HepG2 (cell line): Measurements from ENCODE around the gene PPOX. TPM values are rescaled to one million over a fixed set of nuclear protein-coding genes. Genes with fewer than 3 reads are reported as not detected.

Source experiments
- ATF4 ChIP-seq, 2 experiments: fragments of 450-650 bp in 1 of 2; sonication (generic) in 1 of 2; formaldehyde crosslinking; IDR thresholded peaks; 2 replicates each; pipeline versions ENCODE4 v1.5.0 to v1.8.0; 2020 to 2022; ENCODE audit warnings: mild to moderate bottlenecking in 1 of 2, missing genetic modification reagents in 1 of 2
- ESRRA ChIP-seq: sonication (generic); formaldehyde crosslinking; IDR thresholded peaks from 2 replicates; pipeline ENCODE4 v1.5.1; 2020; ENCODE audit warnings: mild to moderate bottlenecking, low read depth, missing genetic modification reagents
- ETV6 ChIP-seq: sonication (generic); formaldehyde crosslinking; conservative IDR thresholded peaks from 2 replicates; pipeline ENCODE4 v1.4.0; 2020; ENCODE audit warnings: missing genetic modification reagents
- FLYWCH1 ChIP-seq: sonication (generic); formaldehyde crosslinking; IDR thresholded peaks from 2 replicates; pipeline ENCODE4 v1.8.1; 2023; ENCODE audit warnings: mild to moderate bottlenecking, missing genetic modification reagents
- IRF2 ChIP-seq: IDR thresholded peaks from 2 replicates; pipeline ENCODE4 v1.6.1; 2018; ENCODE audit warnings: missing genetic modification reagents, missing compliant biosample characterization
- NFKBIZ ChIP-seq: IDR thresholded peaks from 2 replicates; pipeline ENCODE4 v1.6.1; 2018; ENCODE audit warnings: missing genetic modification reagents, missing compliant biosample characterization
- NONO ChIP-seq, 2 experiments: fragments of 450-650 bp in 1 of 2; sonication (generic) in 1 of 2; formaldehyde crosslinking in 1 of 2; IDR thresholded peaks in 1 of 2; conservative IDR thresholded peaks in 1 of 2; 2 replicates each; pipeline versions ENCODE4 v1.6.1 to v1.8.0; 2017 to 2022; ENCODE audit warnings: mild to moderate bottlenecking in 1 of 2, missing genetic modification reagents in 1 of 2, moderate library complexity in 1 of 2
- NRL ChIP-seq: sonication (generic); formaldehyde crosslinking; IDR thresholded peaks from 2 replicates; pipeline ENCODE4 v1.5.0; 2020; ENCODE audit warnings: missing genetic modification reagents, mild to moderate bottlenecking, moderate library complexity, borderline replicate concordance
- SIN3A ChIP-seq: IDR thresholded peaks from 2 replicates; pipeline ENCODE4 v1.6.1; 2011; ENCODE audit warnings: low read depth, mild to moderate bottlenecking, control low read depth, low read length, borderline replicate concordance
- SRSF1 ChIP-seq: fragments of 200-400 bp; formaldehyde crosslinking; optimal IDR thresholded peaks from 2 replicates; pipeline ENCODE3; 2017; ENCODE audit warnings: mild to moderate bottlenecking, low read depth, low read length, moderate library complexity
- TEAD2 ChIP-seq: sonication (generic); formaldehyde crosslinking; IDR thresholded peaks from 2 replicates; pipeline ENCODE4 v1.9.0; 2021; ENCODE audit warnings: missing genetic modification reagents
- YY1 ChIP-seq: IDR thresholded peaks from 2 replicates; pipeline ENCODE4 v1.6.1; 2011; ENCODE audit warnings: low read length, low read depth, moderate library complexity, mild to moderate bottlenecking; ENCODE audit not compliant: insufficient read depth, insufficient replicate concordance
- ZNF232 ChIP-seq: sonication (generic); formaldehyde crosslinking; IDR thresholded peaks from 2 replicates; pipeline ENCODE4 v1.4.0; 2020; ENCODE audit warnings: missing genetic modification reagents, borderline replicate concordance
- ZNF260 ChIP-seq: sonication (generic); formaldehyde crosslinking; IDR thresholded peaks from 2 replicates; pipeline ENCODE4 v1.4.0; 2020; ENCODE audit warnings: missing genetic modification reagents, low read depth, mild to moderate bottlenecking, borderline replicate concordance
- polyA plus RNA-seq, 8 experiments: library from polyadenylated mRNA; depleted of rRNA in 3 of 8; stranded (reverse) in 7 of 8; unstranded in 1 of 8; fragments of >200 nt; fragmentation: Illumina TruSeq in 4 of 8; extraction: Trizol in 4 of 8; gene quantifications; 2 replicates each; pipeline versions ENCODE4 v1.2.1 to v1.2.3, GENCODE V29; 2011 to 2016; ENCODE audit warnings: low read depth in 4 of 8, missing spikeins in 1 of 8, mixed read lengths in 1 of 8; ENCODE audit not compliant: insufficient read depth in 1 of 8
- total RNA-seq, 5 experiments: library from RNA; depleted of rRNA; stranded (reverse); fragments of >200 nt; fragmentation: Illumina TruSeq; extraction: Trizol; gene quantifications; 2 replicates each; pipeline ENCODE4 v1.2.3, GENCODE V29; 2016; ENCODE audit warnings: low read depth in 1 of 5
- TF ChIP-seq, protein P1 (sequence below): sonication (generic); formaldehyde crosslinking; IDR thresholded peaks from 2 replicates; pipeline ENCODE4 v1.5.0; 2020; ENCODE audit warnings: missing genetic modification reagents
- TF ChIP-seq, protein P2 (sequence below): sonication (generic); formaldehyde crosslinking; IDR thresholded peaks from 2 replicates; pipeline ENCODE4 v1.4.0; 2020; ENCODE audit warnings: mild to moderate bottlenecking, missing genetic modification reagents

Gene PPOX
- total and polyA plus RNA-seq, 2 of the 13 experiments (the other 11 are each of a cell fraction or from before 2014, with no cell fraction given): 15.5 to 27.7 TPM

- TF ChIP-seq, protein P1, sequence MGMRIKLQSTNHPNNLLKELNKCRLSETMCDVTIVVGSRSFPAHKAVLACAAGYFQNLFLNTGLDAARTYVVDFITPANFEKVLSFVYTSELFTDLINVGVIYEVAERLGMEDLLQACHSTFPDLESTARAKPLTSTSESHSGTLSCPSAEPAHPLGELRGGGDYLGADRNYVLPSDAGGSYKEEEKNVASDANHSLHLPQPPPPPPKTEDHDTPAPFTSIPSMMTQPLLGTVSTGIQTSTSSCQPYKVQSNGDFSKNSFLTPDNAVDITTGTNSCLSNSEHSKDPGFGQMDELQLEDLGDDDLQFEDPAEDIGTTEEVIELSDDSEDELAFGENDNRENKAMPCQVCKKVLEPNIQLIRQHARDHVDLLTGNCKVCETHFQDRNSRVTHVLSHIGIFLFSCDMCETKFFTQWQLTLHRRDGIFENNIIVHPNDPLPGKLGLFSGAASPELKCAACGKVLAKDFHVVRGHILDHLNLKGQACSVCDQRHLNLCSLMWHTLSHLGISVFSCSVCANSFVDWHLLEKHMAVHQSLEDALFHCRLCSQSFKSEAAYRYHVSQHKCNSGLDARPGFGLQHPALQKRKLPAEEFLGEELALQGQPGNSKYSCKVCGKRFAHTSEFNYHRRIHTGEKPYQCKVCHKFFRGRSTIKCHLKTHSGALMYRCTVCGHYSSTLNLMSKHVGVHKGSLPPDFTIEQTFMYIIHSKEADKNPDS (CRISPR knock-in tag): no peak
- TF ChIP-seq YY1: peak; percentile 99
- TF ChIP-seq, protein P2, sequence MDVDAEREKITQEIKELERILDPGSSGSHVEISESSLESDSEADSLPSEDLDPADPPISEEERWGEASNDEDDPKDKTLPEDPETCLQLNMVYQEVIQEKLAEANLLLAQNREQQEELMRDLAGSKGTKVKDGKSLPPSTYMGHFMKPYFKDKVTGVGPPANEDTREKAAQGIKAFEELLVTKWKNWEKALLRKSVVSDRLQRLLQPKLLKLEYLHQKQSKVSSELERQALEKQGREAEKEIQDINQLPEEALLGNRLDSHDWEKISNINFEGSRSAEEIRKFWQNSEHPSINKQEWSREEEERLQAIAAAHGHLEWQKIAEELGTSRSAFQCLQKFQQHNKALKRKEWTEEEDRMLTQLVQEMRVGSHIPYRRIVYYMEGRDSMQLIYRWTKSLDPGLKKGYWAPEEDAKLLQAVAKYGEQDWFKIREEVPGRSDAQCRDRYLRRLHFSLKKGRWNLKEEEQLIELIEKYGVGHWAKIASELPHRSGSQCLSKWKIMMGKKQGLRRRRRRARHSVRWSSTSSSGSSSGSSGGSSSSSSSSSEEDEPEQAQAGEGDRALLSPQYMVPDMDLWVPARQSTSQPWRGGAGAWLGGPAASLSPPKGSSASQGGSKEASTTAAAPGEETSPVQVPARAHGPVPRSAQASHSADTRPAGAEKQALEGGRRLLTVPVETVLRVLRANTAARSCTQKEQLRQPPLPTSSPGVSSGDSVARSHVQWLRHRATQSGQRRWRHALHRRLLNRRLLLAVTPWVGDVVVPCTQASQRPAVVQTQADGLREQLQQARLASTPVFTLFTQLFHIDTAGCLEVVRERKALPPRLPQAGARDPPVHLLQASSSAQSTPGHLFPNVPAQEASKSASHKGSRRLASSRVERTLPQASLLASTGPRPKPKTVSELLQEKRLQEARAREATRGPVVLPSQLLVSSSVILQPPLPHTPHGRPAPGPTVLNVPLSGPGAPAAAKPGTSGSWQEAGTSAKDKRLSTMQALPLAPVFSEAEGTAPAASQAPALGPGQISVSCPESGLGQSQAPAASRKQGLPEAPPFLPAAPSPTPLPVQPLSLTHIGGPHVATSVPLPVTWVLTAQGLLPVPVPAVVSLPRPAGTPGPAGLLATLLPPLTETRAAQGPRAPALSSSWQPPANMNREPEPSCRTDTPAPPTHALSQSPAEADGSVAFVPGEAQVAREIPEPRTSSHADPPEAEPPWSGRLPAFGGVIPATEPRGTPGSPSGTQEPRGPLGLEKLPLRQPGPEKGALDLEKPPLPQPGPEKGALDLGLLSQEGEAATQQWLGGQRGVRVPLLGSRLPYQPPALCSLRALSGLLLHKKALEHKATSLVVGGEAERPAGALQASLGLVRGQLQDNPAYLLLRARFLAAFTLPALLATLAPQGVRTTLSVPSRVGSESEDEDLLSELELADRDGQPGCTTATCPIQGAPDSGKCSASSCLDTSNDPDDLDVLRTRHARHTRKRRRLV: peak; percentile 85; the same call in 1 of the 2 replicates
- 0 out of 2 replicates have a peak, but pooled peaks have one; percentile 77 for TF ChIP-seq NRL (CRISPR knock-in tag)
- TF ChIP-seq ETV6 (CRISPR knock-in tag): peak; percentile 56; the same call in 1 of the 2 replicates
- TF ChIP-seq SIN3A: peak; percentile 93
- no peak for TF ChIP-seq FLYWCH1 (CRISPR knock-in tag)
- no peak for TF ChIP-seq NFKBIZ (CRISPR knock-in tag)
- peak in 1 of 2 experiments; percentile 68; a peak in 2 of 4 replicates for TF ChIP-seq ATF4 (CRISPR knock-in tag; IDR thresholded peaks at IDR 0.05)
- no peak for TF ChIP-seq SRSF1
- TF ChIP-seq TEAD2 (CRISPR knock-in tag): no peak
- peak; percentile 68; the same call in 1 of the 2 replicates for TF ChIP-seq ZNF232 (CRISPR knock-in tag)
- TF ChIP-seq ESRRA: peak; percentile 85; the same call in 1 of the 2 replicates
- no peak for TF ChIP-seq ZNF260 (CRISPR knock-in tag)
- TF ChIP-seq NONO (IDR thresholded peaks at IDR 0.05): no peak
- peak; percentile 88 for TF ChIP-seq NONO (CRISPR knock-in tag; conservative IDR thresholded peaks at IDR 0.05)
- TF ChIP-seq IRF2 (CRISPR knock-in tag): peak; percentile 35; the same call in 1 of the 2 replicates
These were observed 11.1 kb downstream of the PPOX start, which contains the start of gene B4GALT3 (continued) for GRCh38 chr1:161177112-161177935.
